Lung (tissue), 12 donors: ENCODE measurements around the gene RIMS4. TPM values are rescaled to one million over a fixed set of nuclear protein-coding genes. Genes with fewer than 3 reads are reported as not detected.

Experiments used
- ATAC-seq: fragments of 200-7000 bp; cut with Tn5 transposase; one replicate; pipeline ENCODE4 v1.9.1; 2020; ENCODE audit warnings: moderate number of reproducible peaks; ENCODE audit not compliant: insufficient read depth, low FRiP score
- DNase-seq, 3 donors: peaks; one replicate each; pipeline ENCODE4 v3.0.0-alpha.2; 2013 to 2017
- H3K27ac ChIP-seq, 2 donors: one replicate each; pipeline ENCODE4 v1.5.1; 2013; ENCODE audit warnings: mild to moderate bottlenecking in 2 of 2, moderate library complexity in 2 of 2, control low read depth in 1 of 2, inconsistent platforms in 1 of 2, low read depth in 1 of 2, low read length in 1 of 2
- H3K27me3 ChIP-seq, 3 donors: one replicate each; pipeline ENCODE4 v1.5.1; 2013; ENCODE audit warnings: low read length in 2 of 3; ENCODE audit not compliant: control insufficient read depth in 3 of 3, insufficient read depth in 3 of 3
- H3K36me3 ChIP-seq, 4 donors: one replicate each; pipeline ENCODE4 v1.5.1; 2013; ENCODE audit warnings: low read length in 4 of 4, mild to moderate bottlenecking in 1 of 4, moderate library complexity in 1 of 4; ENCODE audit not compliant: control insufficient read depth in 4 of 4, insufficient read depth in 4 of 4
- H3K4me1 ChIP-seq, 5 donors: one replicate each; pipeline ENCODE4 v1.5.1; 2013; ENCODE audit warnings: low read length in 5 of 5, mild to moderate bottlenecking in 2 of 5, moderate library complexity in 1 of 5; ENCODE audit not compliant: control insufficient read depth in 5 of 5, insufficient read depth in 5 of 5
- H3K4me3 ChIP-seq: one replicate; pipeline ENCODE4 v1.5.1; 2013; ENCODE audit warnings: mild to moderate bottlenecking, control low read depth, moderate library complexity
- H3K9ac ChIP-seq, 2 donors: one replicate each; pipeline ENCODE4 v1.5.1; 2013; ENCODE audit warnings: low read length in 2 of 2, control low read depth in 1 of 2; ENCODE audit not compliant: insufficient read depth in 1 of 2
- H3K9me3 ChIP-seq, 4 donors: one replicate each; pipeline ENCODE4 v1.5.1; 2013; ENCODE audit warnings: low read length in 3 of 4, mild to moderate bottlenecking in 1 of 4, moderate library complexity in 1 of 4; ENCODE audit not compliant: control insufficient read depth in 4 of 4, insufficient read depth in 3 of 4
- WGBS, 2 donors: extraction: QIAGEN DNeasy Blood & Tissue Kit; methylation state at CpG; one replicate each; pipeline ENCODE4 v1.1.7; 2013; 5-methylcytosine and 5-hydroxymethylcytosine counted together
- polyA plus RNA-seq, 2 donors: library from polyadenylated mRNA; stranded (reverse); fragments of 200-250 nt; gene quantifications; one replicate each; pipeline ENCODE4 v1.2.1, GENCODE V29; 2013
- total RNA-seq, 2 donors: library from RNA; depleted of rRNA in 1 of 2; stranded (reverse); fragments of >200 nt in 1 of 2; gene quantifications; one replicate each; pipeline ENCODE4 v1.2.1, GENCODE V29; 2014 to 2021
- TF ChIP-seq, protein P1 (sequence below): IDR thresholded peaks from 2 replicates; pipeline ENCODE4 v1.5.1; 2012; ENCODE audit warnings: mild to moderate bottlenecking; ENCODE audit errors: control extremely low read depth, extremely low read depth
- donor health status: control.
- donor health status: control.
- donor health status: Bipolar disorder and iron deficiency.
- donor health status: healthy.
- donor health status: DM: yes; HTN: yes; CAD: no.

The RIMS4 gene
- total and polyA plus RNA-seq, 4 donors: 0.43 to 5.6 (median 1.6) TPM

DNA sequence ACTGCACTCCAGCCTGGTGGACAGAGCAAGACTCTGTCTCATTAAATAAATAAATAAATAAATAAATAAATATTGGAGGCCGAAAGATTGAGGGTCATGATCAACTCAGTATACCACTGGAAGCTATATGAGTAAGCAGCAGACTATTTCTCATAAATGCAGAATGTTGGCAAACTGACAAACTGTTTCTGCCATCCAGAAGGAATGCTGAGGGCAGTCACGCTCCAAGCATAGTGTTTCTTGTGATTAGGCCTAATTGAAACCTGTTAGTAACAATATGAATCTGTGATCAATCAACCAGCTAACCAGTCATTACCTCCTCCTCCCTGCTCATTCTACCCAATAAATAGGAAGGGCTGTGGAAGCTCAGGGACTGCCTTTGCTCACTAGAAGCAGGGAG lies 79.9 kb downstream of the RIMS4 start:
- Histone ChIP-seq H3K9me3 (no peaks in the 10 kb centered on the region), H3K4me1 (peaks cover 0 to 7% (median 4%) of the 10 kb centered on the region in 5 donors), H3K9ac (no peak overlapping the region), H3K27me3 (no peaks in the 10 kb centered on the region), H3K4me3 (no peak overlapping the region), H3K27ac (peak overlapping the region in 1 of 2 donors; percentile 55), H3K36me3 (no peaks in the 10 kb centered on the region)
- DNase-seq (no peak), ATAC-seq (no peak)
- 86 to 88% methylated on average over 2 of the region's 2 CpGs for WGBS, 2 donors
- TF ChIP-seq, protein P1, sequence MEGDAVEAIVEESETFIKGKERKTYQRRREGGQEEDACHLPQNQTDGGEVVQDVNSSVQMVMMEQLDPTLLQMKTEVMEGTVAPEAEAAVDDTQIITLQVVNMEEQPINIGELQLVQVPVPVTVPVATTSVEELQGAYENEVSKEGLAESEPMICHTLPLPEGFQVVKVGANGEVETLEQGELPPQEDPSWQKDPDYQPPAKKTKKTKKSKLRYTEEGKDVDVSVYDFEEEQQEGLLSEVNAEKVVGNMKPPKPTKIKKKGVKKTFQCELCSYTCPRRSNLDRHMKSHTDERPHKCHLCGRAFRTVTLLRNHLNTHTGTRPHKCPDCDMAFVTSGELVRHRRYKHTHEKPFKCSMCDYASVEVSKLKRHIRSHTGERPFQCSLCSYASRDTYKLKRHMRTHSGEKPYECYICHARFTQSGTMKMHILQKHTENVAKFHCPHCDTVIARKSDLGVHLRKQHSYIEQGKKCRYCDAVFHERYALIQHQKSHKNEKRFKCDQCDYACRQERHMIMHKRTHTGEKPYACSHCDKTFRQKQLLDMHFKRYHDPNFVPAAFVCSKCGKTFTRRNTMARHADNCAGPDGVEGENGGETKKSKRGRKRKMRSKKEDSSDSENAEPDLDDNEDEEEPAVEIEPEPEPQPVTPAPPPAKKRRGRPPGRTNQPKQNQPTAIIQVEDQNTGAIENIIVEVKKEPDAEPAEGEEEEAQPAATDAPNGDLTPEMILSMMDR: no peak

DNA sequence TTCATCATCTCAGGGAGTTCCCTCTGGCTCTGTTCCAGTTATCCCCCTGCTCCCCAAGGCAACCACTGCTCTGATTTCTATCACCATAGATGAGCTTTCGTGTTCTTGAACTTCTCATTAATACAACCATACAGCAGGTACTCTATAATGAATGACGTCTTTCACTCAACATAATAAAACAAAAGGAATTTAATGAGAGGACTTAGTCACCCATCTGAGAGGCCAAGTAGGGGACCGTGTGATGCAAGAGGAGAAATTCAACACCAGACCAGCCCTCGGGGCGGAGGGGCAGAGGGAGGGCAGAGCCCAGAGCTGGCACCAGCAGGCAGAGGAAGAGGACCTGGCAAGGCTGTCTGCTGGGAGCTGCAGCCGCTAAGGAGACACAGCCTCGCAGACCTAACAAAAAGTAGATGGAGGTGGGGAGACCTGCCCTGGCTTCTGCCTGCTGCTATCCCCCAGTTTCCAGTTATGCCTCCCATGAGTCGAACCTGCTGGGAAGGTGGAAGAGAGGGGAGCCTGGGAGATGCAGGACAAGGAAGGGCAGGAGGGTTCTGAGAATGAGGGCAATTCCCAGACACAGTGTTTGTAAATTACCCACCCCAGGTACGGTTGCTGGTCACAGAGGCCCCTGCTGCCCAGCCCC lies 81.4 kb downstream of the RIMS4 start:
- peak overlapping the region; percentile 28 to 82 for H3K27ac ChIP-seq
- 26 to 29% methylated on average over 9 of the region's 9 CpGs for WGBS, 2 donors

DNA sequence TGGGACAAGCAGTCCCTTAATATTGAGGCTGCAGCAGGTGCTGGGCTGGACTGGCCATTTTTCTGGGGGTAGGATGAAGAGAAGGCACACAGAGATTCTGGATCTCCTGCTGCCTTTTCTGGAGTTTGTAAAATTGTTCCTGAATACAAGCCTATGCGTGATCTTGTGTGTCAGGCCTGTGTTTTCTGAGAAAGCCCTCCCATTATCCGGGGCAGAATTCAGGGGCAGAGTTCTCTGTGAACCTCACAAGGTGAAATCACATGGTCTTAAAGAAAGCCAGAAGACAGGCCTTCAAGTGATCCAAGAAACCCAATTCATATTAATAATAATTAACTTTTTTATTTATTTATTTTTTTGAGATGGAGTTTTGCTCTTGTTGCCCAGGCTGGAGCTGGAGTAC lies 82.7 kb downstream of the RIMS4 start:
- peaks cover 0 to 3% (median 0%) of the 10 kb centered on the region in 4 donors for H3K36me3 ChIP-seq
- no peak overlapping the region for H3K9ac ChIP-seq
- no peak overlapping the region for H3K4me3 ChIP-seq
- TF ChIP-seq, protein P1: no peak
- ATAC-seq (no peak), DNase-seq (no peak)
- no peaks in the 10 kb centered on the region for H3K9me3 ChIP-seq
- peaks cover 0 to 4% (median 0%) of the 10 kb centered on the region in 3 donors for H3K27me3 ChIP-seq
- H3K4me1 ChIP-seq: peaks cover 0 to 7% (median 4%) of the 10 kb centered on the region in 5 donors
- H3K27ac ChIP-seq: no peak overlapping the region
- 86 to 96% methylated on average over 2 of the region's 2 CpGs for WGBS, 2 donors

More for the DNA sequence above, 81.4 kb downstream of the RIMS4 start:
- H3K4me3 ChIP-seq: no peak overlapping the region
- no peaks in the 10 kb centered on the region for H3K9me3 ChIP-seq
- H3K4me1 ChIP-seq: peaks cover 0 to 7% (median 4%) of the 10 kb centered on the region in 5 donors
- ATAC-seq (peak; percentile 84), DNase-seq (peak; percentile 45 to 72 (median 58))
- TF ChIP-seq, protein P1: no peak
- peaks cover 0 to 4% (median 0%) of the 10 kb centered on the region in 3 donors for H3K27me3 ChIP-seq
- H3K9ac ChIP-seq: no peak overlapping the region
- peaks cover 0 to 3% (median 0%) of the 10 kb centered on the region in 4 donors for H3K36me3 ChIP-seq
